PC-9 (cell line): ENCODE data around the gene PRPSAP2. TPM values are rescaled to one million over a fixed set of nuclear protein-coding genes. Genes with fewer than 3 reads are reported as not detected.
A peak's percentile ranks its signal among the peaks of the same experiment; 100 is the strongest.

Experiments used
- BruUV-seq: library from RNA; stranded (reverse); fragments of 400-500 nt; replicated peaks from 2 replicates; lab custom pipeline; 2021; lab: Mats Ljungman, UMichigan
- CTCF ChIA-PET: fragments of 300-600 bp; sonication (Branson Sonifier 250); formaldehyde crosslinking; loops from one replicate; lab custom pipeline; 2022; ENCODE audit warnings: antibody characterized with exemption; lab: Charles Lee
- POLR2A ChIA-PET: fragments of 300-600 bp; sonication (Branson Sonifier 250); formaldehyde crosslinking; loops from one replicate; lab custom pipeline; 2022; ENCODE audit warnings: antibody characterized with exemption; ENCODE audit not compliant: unreplicated experiment; lab: Charles Lee
- DNase-seq, 2 experiments: peaks; one replicate each; pipeline versions ENCODE4 v3.0.0 to v3.0.0-alpha.2; 2015 to 2022; ENCODE audit warnings: mixed read lengths in 1 of 2
- H2AFZ ChIP-seq: fragments of 200-600 bp; sonication (generic); 2 replicates; pipeline ENCODE4 v1.8.1; 2017; ENCODE audit warnings: antibody characterized with exemption
- H3F3A ChIP-seq: fragments of 200-600 bp; sonication (generic); 2 replicates; pipeline ENCODE4 v1.8.1; 2017; ENCODE audit warnings: antibody characterized with exemption, mild to moderate bottlenecking, low read depth; ENCODE audit not compliant: insufficient read depth
- H3K27ac ChIP-seq: fragments of 200-600 bp; sonication (generic); 2 replicates; pipeline ENCODE4 v1.6.1; 2016; ENCODE audit warnings: mixed run types
- H3K27me3 ChIP-seq: fragments of 200-600 bp; sonication (generic); 2 replicates; pipeline ENCODE4 v1.6.1; 2016; ENCODE audit warnings: low read depth, mixed run types; ENCODE audit not compliant: insufficient read depth
- H3K36me3 ChIP-seq: fragments of 200-600 bp; sonication (generic); 2 replicates; pipeline ENCODE4 v1.6.1; 2016; ENCODE audit warnings: low read depth, mixed run types
- H3K4me1 ChIP-seq: fragments of 200-600 bp; sonication (generic); replicated peaks from 2 replicates; pipeline ENCODE4 v1.6.1; 2016; ENCODE audit warnings: mixed run types; ENCODE audit not compliant: insufficient read depth
- H3K4me2 ChIP-seq: fragments of 200-600 bp; sonication (generic); 2 replicates; pipeline ENCODE4 v1.6.1; 2017; ENCODE audit warnings: mixed run types
- H3K4me3 ChIP-seq: fragments of 200-600 bp; sonication (generic); 2 replicates; pipeline ENCODE4 v1.6.1; 2016; ENCODE audit warnings: mixed run types
- H3K79me2 ChIP-seq: fragments of 200-600 bp; sonication (generic); 2 replicates; pipeline ENCODE4 v1.6.1; 2017; ENCODE audit warnings: low read depth, mixed run types
- H3K9me2 ChIP-seq: fragments of 200-600 bp; sonication (generic); 2 replicates; pipeline ENCODE4 v1.8.1; 2017; ENCODE audit warnings: mild to moderate bottlenecking; ENCODE audit not compliant: insufficient read depth
- H3K9me3 ChIP-seq: fragments of 200-600 bp; sonication (generic); 2 replicates; pipeline ENCODE4 v1.8.1; 2016; ENCODE audit warnings: low read depth; ENCODE audit not compliant: insufficient read depth
- H4K20me1 ChIP-seq: fragments of 200-600 bp; sonication (generic); 2 replicates; pipeline ENCODE4 v1.8.1; 2017; ENCODE audit not compliant: insufficient read depth
- EZH2 ChIP-seq: fragments of 200-600 bp; sonication (generic); IDR thresholded peaks from 2 replicates; pipeline ENCODE4 v1.8.0; 2017; ENCODE audit warnings: antibody characterized with exemption, low read depth
- intact Hi-C: fragments of 100-400 bp; cut with micrococcal nuclease; formaldehyde crosslinking; loops from one replicate; pipeline ENCODE4 v1.10.0; 2022; ENCODE audit not compliant: unreplicated experiment
- total RNA-seq: library from RNA; stranded (reverse); gene quantifications from 2 replicates; pipeline ENCODE4 v1.2.3, GENCODE V29; 2021
- TF ChIP-seq, protein P1 (sequence below): fragments of 200-600 bp; sonication (generic); conservative IDR thresholded peaks from 2 replicates; pipeline ENCODE4 v1.6.1; 2017; ENCODE audit warnings: mixed run types, antibody characterized with exemption, mild to moderate bottlenecking, moderate library complexity

The PRPSAP2 gene
- total RNA-seq, 1 experiment from 2014 or later, result 50.0 TPM

DNA sequence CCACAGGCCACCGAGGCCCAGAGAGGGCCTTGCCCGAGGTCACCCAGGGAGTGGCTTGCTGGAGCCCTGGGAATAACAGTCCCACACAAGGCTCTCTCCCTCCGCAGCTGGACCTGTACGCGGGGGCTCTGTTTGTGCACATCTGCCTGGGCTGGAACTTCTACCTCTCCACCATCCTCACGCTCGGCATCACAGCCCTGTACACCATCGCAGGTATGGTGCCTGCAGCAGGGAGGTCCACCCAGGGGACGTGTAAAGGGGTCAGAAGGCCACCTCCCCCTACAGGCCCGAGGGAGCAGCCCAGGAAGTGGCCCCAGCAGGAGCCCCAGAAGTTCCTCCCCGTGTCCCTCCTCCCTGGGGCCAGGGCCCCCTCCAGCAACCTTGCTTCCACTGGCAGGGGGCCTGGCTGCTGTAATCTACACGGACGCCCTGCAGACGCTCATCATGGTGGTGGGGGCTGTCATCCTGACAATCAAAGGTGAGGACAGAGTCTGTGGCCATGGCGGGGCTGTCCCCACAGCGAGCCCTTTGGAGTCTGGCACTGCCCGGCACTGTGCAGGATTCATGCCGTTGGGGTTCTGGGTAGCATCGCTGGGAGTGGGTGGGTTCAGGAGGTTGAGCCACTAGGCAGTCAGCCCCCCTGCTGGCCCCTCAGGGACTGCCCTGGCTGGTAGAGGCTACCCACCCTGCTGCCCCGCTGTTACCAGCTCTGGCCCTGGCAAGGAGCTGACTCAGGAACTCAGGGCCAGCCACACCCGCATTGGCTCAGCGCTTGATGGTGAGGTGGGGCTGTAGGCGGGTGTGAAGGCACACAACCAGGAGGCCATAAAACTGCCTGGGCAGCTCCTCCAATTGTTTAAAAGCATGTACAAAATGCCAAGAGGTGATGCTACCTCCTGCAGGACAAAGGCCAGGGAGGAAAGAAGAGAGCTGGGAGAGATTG is 111.3 kb downstream of the PRPSAP2 start:
- no peak overlapping the region for H3K4me3 ChIP-seq
- H2AFZ ChIP-seq, result no peak overlapping the region
- peak overlapping the region; percentile 21 for H3K27ac ChIP-seq
- intact Hi-C loops, result loop anchor here (2.0 kb wide), 1 partner anchor 36 kb away; the partner anchor contains the start of gene FAM83G
- H3K4me1 ChIP-seq, result peaks cover 39% of the 10 kb centered on the region
- no TSS peak for BruUV-seq
- no peaks in the 10 kb centered on the region for H3K79me2 ChIP-seq
- no peaks in the 10 kb centered on the region for H3K36me3 ChIP-seq
- H3K9me2 ChIP-seq, result no peaks in the 10 kb centered on the region
- ChIA-PET POLR2A (interaction anchor here (0.6 to 0.9 kb wide), 3 partner anchors 32 to 35 kb away, joined by 5 to 7 read pairs (median 5); no protein-coding TSS in a partner anchor), CTCF (interaction anchor here (0.8 kb wide), 1 partner anchor 8 kb away, joined by 3 read pairs; no protein-coding TSS in a partner anchor)
- peaks cover 29% of the 10 kb centered on the region; the same call in 1 of the 2 replicates for H3F3A ChIP-seq
- peak; percentile 72 to 78 for DNase-seq
- TF ChIP-seq, protein P1, sequence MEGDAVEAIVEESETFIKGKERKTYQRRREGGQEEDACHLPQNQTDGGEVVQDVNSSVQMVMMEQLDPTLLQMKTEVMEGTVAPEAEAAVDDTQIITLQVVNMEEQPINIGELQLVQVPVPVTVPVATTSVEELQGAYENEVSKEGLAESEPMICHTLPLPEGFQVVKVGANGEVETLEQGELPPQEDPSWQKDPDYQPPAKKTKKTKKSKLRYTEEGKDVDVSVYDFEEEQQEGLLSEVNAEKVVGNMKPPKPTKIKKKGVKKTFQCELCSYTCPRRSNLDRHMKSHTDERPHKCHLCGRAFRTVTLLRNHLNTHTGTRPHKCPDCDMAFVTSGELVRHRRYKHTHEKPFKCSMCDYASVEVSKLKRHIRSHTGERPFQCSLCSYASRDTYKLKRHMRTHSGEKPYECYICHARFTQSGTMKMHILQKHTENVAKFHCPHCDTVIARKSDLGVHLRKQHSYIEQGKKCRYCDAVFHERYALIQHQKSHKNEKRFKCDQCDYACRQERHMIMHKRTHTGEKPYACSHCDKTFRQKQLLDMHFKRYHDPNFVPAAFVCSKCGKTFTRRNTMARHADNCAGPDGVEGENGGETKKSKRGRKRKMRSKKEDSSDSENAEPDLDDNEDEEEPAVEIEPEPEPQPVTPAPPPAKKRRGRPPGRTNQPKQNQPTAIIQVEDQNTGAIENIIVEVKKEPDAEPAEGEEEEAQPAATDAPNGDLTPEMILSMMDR, result no peak
- no peak for TF ChIP-seq EZH2
- H4K20me1 ChIP-seq, result peaks cover 8% of the 10 kb centered on the region
- H3K27me3 ChIP-seq, result no peaks in the 10 kb centered on the region
- no peaks in the 10 kb centered on the region for H3K9me3 ChIP-seq
- peak overlapping the region; percentile 48 for H3K4me2 ChIP-seq

DNA sequence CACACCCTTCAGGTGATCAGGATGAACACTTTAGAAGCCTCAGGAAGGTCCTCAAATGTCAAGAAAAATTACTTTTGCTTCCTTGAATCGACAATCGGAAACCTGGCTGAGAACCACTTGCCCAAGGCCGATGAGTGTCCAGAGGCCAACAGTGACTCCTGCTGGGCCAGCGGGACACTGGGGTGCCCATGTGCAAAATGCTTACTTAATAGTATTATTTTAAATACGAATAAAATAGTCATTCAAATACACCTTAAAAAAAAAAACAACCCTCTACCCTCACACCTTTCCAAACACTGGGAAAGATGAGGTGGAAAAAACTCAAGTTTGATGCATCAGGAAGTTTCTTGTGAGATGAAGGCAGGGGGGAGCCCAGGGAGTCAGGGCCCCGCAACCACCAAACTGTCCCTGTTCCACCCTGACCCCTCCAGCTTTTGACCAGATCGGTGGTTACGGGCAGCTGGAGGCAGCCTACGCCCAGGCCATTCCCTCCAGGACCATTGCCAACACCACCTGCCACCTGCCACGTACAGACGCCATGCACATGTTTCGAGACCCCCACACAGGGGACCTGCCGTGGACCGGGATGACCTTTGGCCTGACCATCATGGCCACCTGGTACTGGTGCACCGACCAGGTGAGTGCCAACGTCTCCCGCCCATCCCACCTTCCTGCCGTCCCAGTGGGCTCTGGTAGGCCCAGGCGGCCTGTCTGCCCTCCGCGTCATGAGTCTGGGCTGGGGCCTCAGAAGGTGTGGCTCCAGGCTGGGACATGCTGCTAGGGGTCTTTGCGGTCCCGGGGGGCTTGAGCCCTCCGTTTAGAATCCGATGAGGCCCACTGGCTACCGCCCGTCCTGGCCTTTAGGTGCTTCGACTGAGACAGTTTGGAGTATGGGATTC is 112.9 kb downstream of the PRPSAP2 start:
- Histone ChIP-seq H3K79me2 (no peaks in the 10 kb centered on the region), H3K9me2 (no peaks in the 10 kb centered on the region), H3K27ac (0 out of 2 replicates have a peak overlapping the region, but pooled peaks have one; percentile 21), H3K9me3 (no peaks in the 10 kb centered on the region), H3K36me3 (no peaks in the 10 kb centered on the region), H3K27me3 (no peaks in the 10 kb centered on the region), H2AFZ (no peak overlapping the region), H3K4me2 (no peak overlapping the region), H4K20me1 (peaks cover 8% of the 10 kb centered on the region), H3K4me3 (no peak overlapping the region), H3F3A (peaks cover 32% of the 10 kb centered on the region; the same call in 1 of the 2 replicates), H3K4me1 (peaks cover 39% of the 10 kb centered on the region)
- BruUV-seq, result no TSS peak
- CTCF ChIA-PET, result no interaction called here
- no peak for DNase-seq
- intact Hi-C loops, result no loop called here
- POLR2A ChIA-PET, result no interaction called here
- TF ChIP-seq EZH2, result no peak
- TF ChIP-seq, protein P1, result peak; percentile 22; the same call in 1 of the 2 replicates

DNA sequence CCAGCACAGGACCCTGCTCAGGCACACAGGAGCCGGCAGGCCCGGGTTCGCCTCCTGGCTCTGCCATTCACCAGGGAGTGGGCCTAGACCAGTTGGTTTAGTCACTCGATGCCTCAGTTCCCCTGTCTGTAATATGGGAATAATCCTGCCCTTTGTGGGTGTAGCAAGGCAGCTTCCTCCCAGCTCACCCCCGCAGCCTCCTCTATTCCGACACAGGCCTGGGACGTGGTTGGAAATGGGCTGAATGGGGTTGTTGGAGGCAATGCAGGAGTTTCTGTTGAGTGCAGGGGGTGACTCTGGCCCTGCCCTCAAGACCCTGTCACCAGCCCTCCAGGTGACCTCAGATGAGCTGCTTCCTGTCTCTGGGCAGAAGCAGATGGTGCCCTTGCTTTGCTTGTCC is 113.9 kb downstream of the PRPSAP2 start:
- H3K4me3 ChIP-seq, result no peak overlapping the region
- peaks cover 32% of the 10 kb centered on the region; the same call in 1 of the 2 replicates for H3F3A ChIP-seq
- no peak overlapping the region for H2AFZ ChIP-seq
- H3K9me2 ChIP-seq, result no peaks in the 10 kb centered on the region
- H3K4me2 ChIP-seq, result no peak overlapping the region
- no peaks in the 10 kb centered on the region for H3K36me3 ChIP-seq
- DNase-seq, result no peak
- peaks cover 8% of the 10 kb centered on the region for H4K20me1 ChIP-seq
- H3K27ac ChIP-seq, result no peak overlapping the region
- no peaks in the 10 kb centered on the region for H3K79me2 ChIP-seq
- H3K9me3 ChIP-seq, result no peaks in the 10 kb centered on the region
- H3K4me1 ChIP-seq, result peaks cover 39% of the 10 kb centered on the region
- POLR2A ChIA-PET, result no interaction called here
- CTCF ChIA-PET, result no interaction called here
- H3K27me3 ChIP-seq, result no peaks in the 10 kb centered on the region
- TF ChIP-seq, protein P1, result no peak
- no peak for TF ChIP-seq EZH2
- BruUV-seq, result no TSS peak
- intact Hi-C loops, result no loop called here
